Measurements from ENCODE around the gene SPATA46.

Gene SPATA46

GRCh38 chr1:162343470-162343869 is 33.2 kb downstream of the SPATA46 start:
- Histone ChIP-seq H3K4me3 (ENCODE audit: low read length) (no peak overlapping the region), H3K27me3 (ENCODE audit: control insufficient read depth, low read length) (no peaks in the 10 kb centered on the region; the same call in 1 of the 2 replicates), H3K9me3 (ENCODE audit: control insufficient read depth, insufficient read depth, low read length) (no peaks in the 10 kb centered on the region), H3K27ac (ENCODE audit: low read depth, low read length) (no peak overlapping the region), H4K20me1 (ENCODE audit: control insufficient read depth, insufficient read depth, low read depth, low read length) (no peaks in the 10 kb centered on the region), H3K9me2 (replicated peaks; ENCODE audit: control insufficient read depth, low read length) (no peaks in the 10 kb centered on the region), H3K4me2 (ENCODE audit: low read length) (no peak overlapping the region), H3K4me1 (ENCODE audit: control insufficient read depth, low read length) (no peaks in the 10 kb centered on the region), H3K36me3 (ENCODE audit: control insufficient read depth, low read length) (no peaks in the 10 kb centered on the region), H3F3A (ENCODE audit: control insufficient read depth, insufficient read depth) (no peaks in the 10 kb centered on the region), H3K79me2 (ENCODE audit: control insufficient read depth, low read length) (no peaks in the 10 kb centered on the region)
- TF ChIP-seq EZH2phosphoT487 (IDR thresholded peaks at IDR 0.05; ENCODE audit: borderline replicate concordance, low read length) (no peak), CTCF (IDR thresholded peaks at IDR 0.05; ENCODE audit: low read depth, low read length, poor library complexity, severe bottlenecking) (no peak)

GRCh38 chr1:162342452-162342983 is 34.1 kb downstream of the SPATA46 start:
- H3K27ac ChIP-seq (ENCODE audit: low read depth, low read length) = no peak overlapping the region
- H3K27me3 ChIP-seq (ENCODE audit: control insufficient read depth, low read length) = no peaks in the 10 kb centered on the region; the same call in 1 of the 2 replicates
- no peaks in the 10 kb centered on the region for H3K9me3 ChIP-seq (ENCODE audit: control insufficient read depth, insufficient read depth, low read length)
- H4K20me1 ChIP-seq (ENCODE audit: control insufficient read depth, insufficient read depth, low read depth, low read length) = no peaks in the 10 kb centered on the region
- H3K9me2 ChIP-seq (replicated peaks; ENCODE audit: control insufficient read depth, low read length) = no peaks in the 10 kb centered on the region
- H3K4me2 ChIP-seq (ENCODE audit: low read length) = no peak overlapping the region
- no peaks in the 10 kb centered on the region for H3K36me3 ChIP-seq (ENCODE audit: control insufficient read depth, low read length)
- TF ChIP-seq CTCF (IDR thresholded peaks at IDR 0.05; ENCODE audit: low read depth, low read length, poor library complexity, severe bottlenecking) (no peak), EZH2phosphoT487 (IDR thresholded peaks at IDR 0.05; ENCODE audit: borderline replicate concordance, low read length) (no peak)
- no peaks in the 10 kb centered on the region for H3F3A ChIP-seq (ENCODE audit: control insufficient read depth, insufficient read depth)
- no peaks in the 10 kb centered on the region for H3K79me2 ChIP-seq (ENCODE audit: control insufficient read depth, low read length)
- no peak overlapping the region for H3K4me3 ChIP-seq (ENCODE audit: low read length)
- H3K4me1 ChIP-seq (ENCODE audit: control insufficient read depth, low read length) = no peaks in the 10 kb centered on the region

- Histone ChIP-seq H3K9me2 (replicated peaks; ENCODE audit: control insufficient read depth, low read length) (no peaks in the 10 kb centered on the region), H3K9me3 (ENCODE audit: control insufficient read depth, insufficient read depth, low read length) (no peaks in the 10 kb centered on the region), H4K20me1 (ENCODE audit: control insufficient read depth, insufficient read depth, low read depth, low read length) (no peaks in the 10 kb centered on the region), H3F3A (ENCODE audit: control insufficient read depth, insufficient read depth) (no peaks in the 10 kb centered on the region), H3K79me2 (ENCODE audit: control insufficient read depth, low read length) (no peaks in the 10 kb centered on the region), H3K27me3 (ENCODE audit: control insufficient read depth, low read length) (no peaks in the 10 kb centered on the region; the same call in 1 of the 2 replicates), H3K4me2 (ENCODE audit: low read length) (no peak overlapping the region), H3K4me3 (ENCODE audit: low read length) (no peak overlapping the region), H3K36me3 (ENCODE audit: control insufficient read depth, low read length) (no peaks in the 10 kb centered on the region), H3K4me1 (ENCODE audit: control insufficient read depth, low read length) (no peaks in the 10 kb centered on the region), H3K27ac (ENCODE audit: low read depth, low read length) (no peak overlapping the region)
- TF ChIP-seq EZH2phosphoT487 (IDR thresholded peaks at IDR 0.05; ENCODE audit: borderline replicate concordance, low read length) (no peak), CTCF (IDR thresholded peaks at IDR 0.05; ENCODE audit: low read depth, low read length, poor library complexity, severe bottlenecking) (no peak)
Measured at GRCh38 chr1:162336621-162337285, 39.9 kb downstream of the SPATA46 start.
